Activated T-cell treated with anti-CD3 and anti-CD28 coated beads for 48 hours (primary cell): ENCODE results near the gene TMEM82.
A peak's percentile ranks its signal among the peaks of the same experiment; 100 is the strongest.

ENCODE experiments used
- DNase-seq: peaks from one replicate; pipeline ENCODE4 v3.0.0-alpha.2; 2020; ENCODE audit warnings: low read depth

TMEM82 gene

DNA sequence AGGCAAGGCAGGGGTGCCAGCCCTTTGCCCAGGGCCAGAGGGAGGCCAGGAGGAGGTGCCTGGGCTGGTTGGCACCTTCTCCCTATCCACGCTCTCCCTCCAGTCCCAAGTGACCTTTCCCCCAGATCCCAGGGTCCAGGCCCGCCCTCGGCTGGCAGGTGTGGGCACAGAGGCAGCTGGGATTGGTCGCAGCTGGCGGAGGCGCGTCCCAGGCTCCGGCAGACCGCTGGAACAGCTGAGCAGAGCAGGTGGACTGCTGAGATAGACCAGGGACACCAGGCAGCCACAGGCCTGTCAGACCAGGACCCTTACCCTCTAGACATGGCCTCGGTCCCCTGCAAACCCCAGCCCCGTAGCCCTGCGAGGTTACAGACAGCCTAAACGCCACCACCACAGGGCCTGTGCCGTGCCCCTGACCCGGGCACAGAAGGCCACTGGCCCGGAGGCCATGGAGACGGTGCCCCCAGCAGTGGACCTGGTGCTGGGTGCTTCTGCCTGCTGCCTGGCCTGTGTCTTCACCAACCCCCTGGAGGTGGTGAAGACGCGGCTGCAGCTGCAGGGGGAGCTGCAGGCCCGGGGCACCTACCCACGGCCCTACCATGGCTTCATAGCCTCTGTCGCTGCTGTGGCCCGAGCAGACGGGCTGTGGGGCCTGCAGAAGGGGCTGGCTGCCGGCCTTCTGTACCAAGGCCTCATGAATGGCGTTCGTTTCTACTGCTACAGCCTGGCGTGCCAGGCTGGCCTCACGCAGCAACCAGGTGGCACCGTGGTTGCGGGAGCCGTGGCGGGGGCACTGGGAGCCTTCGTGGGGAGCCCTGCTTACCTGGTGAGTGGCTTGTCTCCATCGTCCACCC, 6.0 kb upstream of the TMEM82 start, which contains the start of gene SLC25A34:
TSS of gene SLC25A34 (plus strand) at position 221 of the 854 bp plus-strand sequence. CDS start at position 449, 228 bp downstream.
- no peak for DNase-seq

DNA sequence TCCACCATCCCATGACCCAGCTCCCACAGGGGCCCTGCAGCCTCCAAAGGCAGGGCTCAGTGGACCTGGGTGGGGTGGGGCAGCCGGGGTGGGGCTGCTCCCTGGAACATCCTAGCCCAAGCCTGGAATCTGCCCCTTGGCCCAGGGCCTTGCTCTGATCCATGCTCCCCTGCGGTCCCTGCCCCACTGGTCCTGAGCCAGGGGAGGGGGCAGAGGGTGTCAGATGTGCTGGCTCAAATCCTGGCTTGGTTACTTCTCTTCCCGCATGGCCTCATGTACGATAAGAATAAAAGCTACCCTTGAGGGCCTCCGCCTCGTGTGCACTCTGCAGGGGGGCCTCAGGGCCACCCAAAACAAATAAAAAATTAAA, 5.4 kb upstream of the TMEM82 start:
- no peak for DNase-seq

GRCh38 chr1:15737324-15738319, 4.7 kb upstream of the TMEM82 start:
- no peak for DNase-seq

- no peak for DNase-seq
Measured at GRCh38 chr1:15738416-15739113, 3.7 kb upstream of the TMEM82 start.

DNA sequence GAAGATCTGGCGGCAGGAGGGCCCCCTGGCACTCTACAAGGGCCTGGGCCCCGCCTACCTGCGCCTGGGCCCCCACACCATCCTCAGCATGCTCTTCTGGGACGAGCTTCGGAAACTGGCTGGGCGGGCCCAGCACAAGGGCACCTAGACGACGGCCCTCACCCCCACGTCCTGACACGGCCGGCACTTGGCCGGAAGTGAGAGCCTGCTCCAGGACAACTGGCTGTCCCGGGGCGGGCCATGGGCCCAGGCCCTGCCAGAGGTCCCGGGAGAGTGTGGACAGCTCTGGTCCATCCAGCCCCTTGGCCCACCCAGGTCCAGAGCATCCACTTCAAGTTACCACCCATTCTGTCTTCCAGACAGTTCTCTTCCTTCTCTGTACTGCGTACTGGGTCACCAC, 3.0 kb upstream of the TMEM82 start:
- DNase-seq, result no peak

DNA sequence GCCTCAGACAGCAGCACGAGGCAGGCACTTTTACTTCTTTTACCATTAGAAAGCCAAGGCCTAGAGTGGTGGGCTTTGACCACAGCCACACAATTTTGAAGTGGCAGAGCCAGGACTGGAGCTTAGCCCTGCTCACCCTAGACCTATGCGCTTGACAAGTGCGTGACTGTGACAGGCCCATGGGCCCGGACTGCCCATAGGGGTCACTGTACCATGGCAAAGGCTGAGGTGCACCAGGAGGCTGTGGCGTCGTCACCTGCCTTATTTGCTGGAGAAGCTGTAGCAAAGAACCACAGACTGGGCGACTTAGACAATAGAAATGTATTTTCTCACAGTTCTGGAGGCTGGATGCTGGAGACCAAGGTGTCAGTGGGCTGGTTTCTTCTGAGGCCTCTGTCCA, 2.6 kb upstream of the TMEM82 start:
- no peak for DNase-seq

GRCh38 chr1:15740924-15741850, 1.1 kb upstream of the TMEM82 start:
- peak; percentile 66 for DNase-seq

DNA sequence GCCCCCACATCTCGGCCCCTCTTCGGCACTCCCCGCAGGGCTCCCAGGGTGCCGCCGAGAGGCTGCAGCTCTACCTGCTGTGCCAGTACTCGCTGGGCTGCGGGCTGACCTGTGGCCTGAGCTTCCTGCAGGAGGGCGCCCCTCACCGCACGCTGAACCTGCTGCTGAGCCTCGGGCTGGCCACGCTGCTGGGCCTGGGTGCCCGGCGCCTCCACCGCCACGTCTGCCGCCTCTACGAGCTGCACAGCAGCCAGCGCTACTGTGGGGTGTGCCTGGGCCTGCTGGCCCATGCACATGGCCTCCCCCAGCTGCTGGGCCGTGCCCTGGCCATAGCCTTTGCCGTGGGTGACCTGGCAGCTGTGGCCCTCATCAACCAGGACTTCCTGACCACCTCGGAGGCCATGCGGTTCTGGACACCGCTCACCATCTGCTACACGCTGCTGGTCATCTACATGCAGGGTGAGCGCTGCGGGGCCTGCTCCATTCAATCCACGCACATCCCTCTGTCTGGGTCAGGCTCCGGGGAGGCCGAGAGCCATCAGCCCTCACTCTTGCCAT, 1.9 kb downstream of the TMEM82 start:
- DNase-seq, result no peak

GRCh38 chr1:15747378-15747777, 5.1 kb downstream of the TMEM82 start:
- DNase-seq, result no peak

- DNase-seq, result no peak
Measured at GRCh38 chr1:15748264-15748663, 6.0 kb downstream of the TMEM82 start.

GRCh38 chr1:15748690-15749398, 6.5 kb downstream of the TMEM82 start:
- no peak for DNase-seq

GRCh38 chr1:15749399-15750291, 7.3 kb downstream of the TMEM82 start:
- DNase-seq, result no peak

GRCh38 chr1:15750924-15751323, 8.6 kb downstream of the TMEM82 start:
- DNase-seq, result no peak

DNA sequence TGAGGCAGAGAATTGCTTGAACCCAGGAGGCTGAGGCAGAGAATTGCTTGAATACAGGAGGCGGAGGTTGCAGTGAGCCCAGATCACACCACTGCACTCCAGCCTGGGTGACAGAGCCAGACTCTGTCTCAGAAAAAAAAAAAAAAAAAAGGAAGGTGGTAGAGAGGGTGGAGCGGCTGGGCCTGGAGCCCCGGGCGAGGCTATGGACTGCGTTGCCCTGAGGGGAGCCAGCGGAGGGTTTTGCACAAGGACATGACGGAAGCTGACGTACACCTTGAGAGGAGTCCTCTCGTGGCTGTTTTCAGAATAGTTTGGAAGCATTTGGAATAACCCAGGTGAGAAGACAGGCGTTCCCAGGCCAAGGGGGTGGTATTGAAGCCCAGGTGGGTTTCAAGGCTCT, 9.4 kb downstream of the TMEM82 start:
- DNase-seq, result no peak

DNA sequence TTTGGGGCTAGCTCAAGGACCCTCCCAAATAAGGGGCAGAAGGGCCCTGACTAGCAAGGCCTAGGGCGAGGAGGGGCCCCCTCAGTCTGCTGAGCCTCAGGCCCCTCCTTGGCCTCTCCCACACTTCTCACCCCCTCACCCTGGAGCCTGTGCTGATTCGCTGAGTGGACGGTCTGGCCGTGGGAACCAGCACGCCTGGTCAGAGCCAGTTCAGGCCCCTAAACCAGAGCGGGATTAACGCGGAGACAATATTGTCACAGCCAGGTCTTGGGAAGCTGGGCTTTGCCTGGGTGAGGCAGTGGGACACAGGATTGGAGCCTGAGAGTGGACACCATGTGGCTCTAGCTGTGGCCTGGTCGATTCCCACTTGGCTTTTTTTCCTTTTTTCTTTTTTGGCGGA, 11.5 kb downstream of the TMEM82 start:
- DNase-seq, result no peak

DNA sequence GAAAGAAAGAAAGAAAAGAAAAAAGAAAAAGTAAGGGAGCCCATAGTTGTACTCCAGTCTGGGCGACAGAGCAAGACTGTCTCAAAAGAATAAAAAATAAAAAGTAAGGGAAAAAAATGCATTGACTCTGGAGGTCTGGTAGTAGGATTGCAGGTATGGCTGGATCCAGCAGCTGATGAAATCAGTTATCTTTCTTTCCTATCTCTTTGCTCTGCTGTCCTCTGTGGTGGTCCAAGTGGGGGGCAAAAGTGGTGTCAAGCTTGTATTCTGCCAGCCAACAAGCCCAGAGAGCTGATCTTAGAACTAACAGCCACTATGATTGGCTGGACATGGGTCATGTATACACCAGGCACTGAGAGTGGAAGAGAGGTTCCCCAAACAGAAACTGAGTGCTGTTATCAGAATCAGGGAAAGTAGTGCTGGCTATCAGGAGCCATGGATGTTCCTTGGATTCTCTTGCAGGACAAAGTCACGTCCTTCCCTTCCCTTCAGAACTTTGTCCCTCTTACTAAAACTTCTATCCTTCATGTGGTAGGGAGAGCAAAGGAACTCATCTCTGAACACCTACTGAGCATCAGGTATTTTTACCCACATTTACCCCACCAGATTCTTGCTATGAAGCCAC, 12.8 kb downstream of the TMEM82 start:
- no peak for DNase-seq

DNA sequence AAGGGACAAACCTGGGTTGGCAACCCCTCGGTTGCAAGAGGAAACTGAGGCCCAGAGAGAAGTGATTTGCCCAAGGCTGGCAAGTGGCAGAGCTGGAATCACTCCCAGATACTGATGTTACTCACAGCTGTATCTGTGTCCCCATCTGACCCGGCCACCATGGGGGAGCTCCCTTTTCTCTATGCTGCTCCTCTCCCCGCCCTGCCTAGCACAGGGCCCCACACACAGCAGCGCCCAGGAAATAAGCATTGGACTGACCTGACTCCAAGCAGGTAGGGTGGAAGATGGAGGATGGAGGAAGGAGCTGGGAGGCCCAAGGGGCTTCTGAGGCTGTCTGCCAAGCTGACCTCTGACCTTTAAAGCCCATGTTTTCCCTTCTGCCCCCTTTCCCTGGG, 13.3 kb downstream of the TMEM82 start:
- no peak for DNase-seq

DNA sequence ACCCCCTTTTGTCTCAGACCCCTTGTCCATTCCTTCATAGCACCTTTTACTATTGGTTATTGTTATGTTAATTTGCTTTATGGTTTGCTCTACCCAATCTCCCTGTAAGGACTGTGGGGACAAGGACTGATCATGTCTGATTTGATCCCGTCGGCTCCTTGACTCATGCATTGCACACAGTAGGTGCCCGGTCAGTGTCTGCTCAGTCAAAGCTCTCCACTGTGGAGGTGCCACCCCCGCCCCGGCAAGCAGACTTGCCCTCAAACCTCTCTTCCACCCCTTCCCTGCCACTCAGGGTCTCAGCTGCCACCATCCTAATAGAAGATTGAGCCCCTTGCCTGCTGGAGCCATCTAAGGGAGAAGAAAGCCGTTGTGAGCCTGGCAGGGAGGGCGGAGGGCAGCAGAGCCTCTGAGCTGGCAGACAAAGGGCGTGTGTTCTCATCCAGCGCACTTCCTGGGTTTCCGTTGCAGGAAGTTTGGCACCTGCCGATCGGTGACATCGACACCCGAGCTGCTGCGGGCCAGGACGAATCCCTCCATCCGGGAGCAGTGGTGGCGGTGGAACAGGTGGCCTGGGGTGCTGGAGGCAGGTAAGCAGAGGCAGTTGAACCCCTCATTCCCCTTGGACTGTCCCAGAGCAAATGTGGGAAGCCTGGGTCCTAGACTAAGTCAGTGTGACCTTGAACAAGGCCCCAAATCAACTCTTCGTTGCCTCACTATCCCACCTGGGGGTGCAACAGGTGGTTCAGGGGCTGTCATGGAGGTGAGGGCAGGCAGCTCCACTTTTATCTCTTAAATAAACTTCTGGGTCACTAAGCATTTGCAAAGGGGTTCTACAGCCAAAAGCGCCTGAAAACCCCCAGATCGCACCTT, 14.1 kb downstream of the TMEM82 start:
- no peak for DNase-seq
